GM23338 (cell line): Measurements from ENCODE around the gene SPAAR. TPM values are rescaled to one million over a fixed set of nuclear protein-coding genes. Genes with fewer than 3 reads are reported as not detected.

Experiments
- ATAC-seq: fragments of 200-7000 bp; cut with Tn5 transposase; 3 replicates; pipeline ENCODE4 v1.9.1; 2020
- DNase-seq: peaks from one replicate; pipeline ENCODE4 v3.0.0-alpha.2; 2015; ENCODE audit warnings: low spot score
- H2AFZ ChIP-seq: fragments of 200-600 bp; sonication (generic); 2 replicates; pipeline ENCODE4 v1.8.0; 2016; ENCODE audit warnings: antibody characterized with exemption, mild to moderate bottlenecking, moderate library complexity
- H3F3A ChIP-seq: fragments of 200-600 bp; sonication (generic); replicated peaks from 2 replicates; pipeline ENCODE4 v1.8.0; 2017; ENCODE audit warnings: antibody characterized with exemption, mixed run types, low read depth
- H3K27ac ChIP-seq: fragments of 200-600 bp; sonication (generic); 2 replicates; pipeline ENCODE4 v1.6.1; 2016; ENCODE audit warnings: low read depth
- H3K27me3 ChIP-seq: fragments of 200-600 bp; sonication (generic); 2 replicates; pipeline ENCODE4 v1.8.0; 2016; ENCODE audit warnings: mild to moderate bottlenecking, mixed run types, moderate library complexity; ENCODE audit not compliant: insufficient read depth
- H3K36me3 ChIP-seq: fragments of 200-600 bp; sonication (generic); 2 replicates; pipeline ENCODE4 v1.8.0; 2016; ENCODE audit warnings: mild to moderate bottlenecking; ENCODE audit not compliant: insufficient read depth
- H3K4me1 ChIP-seq: fragments of 200-600 bp; sonication (generic); 2 replicates; pipeline ENCODE4 v1.8.0; 2016; ENCODE audit warnings: mild to moderate bottlenecking, moderate library complexity; ENCODE audit not compliant: insufficient read depth
- H3K4me2 ChIP-seq: fragments of 200-600 bp; sonication (generic); 2 replicates; pipeline ENCODE4 v1.7.1; 2017; ENCODE audit warnings: mixed run types
- H3K4me3 ChIP-seq: fragments of 200-600 bp; sonication (generic); 2 replicates; pipeline ENCODE4 v1.6.1; 2016; ENCODE audit warnings: mixed run types
- H3K79me2 ChIP-seq: fragments of 200-600 bp; sonication (generic); replicated peaks from 2 replicates; pipeline ENCODE4 v1.8.0; 2017; ENCODE audit warnings: mild to moderate bottlenecking; ENCODE audit not compliant: insufficient read depth
- H3K9me2 ChIP-seq: fragments of 200-600 bp; sonication (generic); 2 replicates; pipeline ENCODE4 v1.8.0; 2017; ENCODE audit not compliant: insufficient read depth
- H4K20me1 ChIP-seq: fragments of 200-600 bp; sonication (generic); replicated peaks from 2 replicates; pipeline ENCODE4 v1.8.0; 2017; ENCODE audit warnings: mild to moderate bottlenecking; ENCODE audit not compliant: insufficient read depth
- H3K27ac Mint-ChIP-seq: 2 replicates; pipeline ENCODE4 v1.8.0; 2020; ENCODE audit warnings: inconsistent platforms, mild to moderate bottlenecking, moderate library complexity, mixed read lengths
- H3K27me3 Mint-ChIP-seq: 3 replicates; pipeline ENCODE4 v1.8.0; 2022; ENCODE audit warnings: low read depth, mild to moderate bottlenecking, moderate library complexity, mixed read lengths, inconsistent platforms; ENCODE audit not compliant: insufficient read depth, poor library complexity
- H3K36me3 Mint-ChIP-seq: 3 replicates; pipeline ENCODE4 v1.8.0; 2021; ENCODE audit warnings: low read depth, mild to moderate bottlenecking, inconsistent platforms, moderate library complexity, mixed read lengths
- H3K4me1 Mint-ChIP-seq: 3 replicates; pipeline ENCODE4 v1.8.0; 2020; ENCODE audit warnings: mild to moderate bottlenecking, inconsistent platforms, mixed read lengths
- H3K4me3 Mint-ChIP-seq: 3 replicates; pipeline ENCODE4 v1.8.0; 2021; ENCODE audit warnings: moderate library complexity, mild to moderate bottlenecking, inconsistent platforms, mixed read lengths
- H3K9me3 Mint-ChIP-seq: 3 replicates; pipeline ENCODE4 v1.8.0; 2020; ENCODE audit warnings: moderate library complexity, mild to moderate bottlenecking, inconsistent platforms, mixed read lengths
- CREB1 ChIP-seq: fragments of 250-450 bp; sonication (Bioruptor Pico); IDR thresholded peaks from 2 replicates; pipeline ENCODE4 v1.5.0; 2020; ENCODE audit warnings: low read depth, mild to moderate bottlenecking, moderate library complexity
- EZH2 ChIP-seq: fragments of 200-600 bp; sonication (generic); IDR thresholded peaks from one replicate; pipeline ENCODE4 v1.8.0; 2017; ENCODE audit warnings: antibody characterized with exemption, mild to moderate bottlenecking, low read depth; ENCODE audit not compliant: unreplicated experiment
- EZH2phosphoT487 ChIP-seq: fragments of 200-600 bp; sonication (generic); IDR thresholded peaks from one replicate; pipeline ENCODE4 v1.8.1; 2018; ENCODE audit warnings: antibody characterized with exemption; ENCODE audit not compliant: unreplicated experiment
- JUNB ChIP-seq: IDR thresholded peaks from one replicate; pipeline ENCODE4 v1.6.1; 2016; ENCODE audit warnings: antibody characterized with exemption; ENCODE audit not compliant: unreplicated experiment
- NANOG ChIP-seq: IDR thresholded peaks from 2 replicates; pipeline ENCODE4 v1.6.1; 2016; ENCODE audit warnings: antibody characterized with exemption, borderline replicate concordance
- POLR2AphosphoS5 ChIP-seq: IDR thresholded peaks from 2 replicates; pipeline ENCODE4 v1.6.1; 2016; ENCODE audit warnings: antibody characterized with exemption, low read depth
- STAT1 ChIP-seq: IDR thresholded peaks from one replicate; pipeline ENCODE4 v1.6.1; 2016; ENCODE audit warnings: antibody characterized with exemption; ENCODE audit not compliant: unreplicated experiment
- ZNF114 ChIP-seq: fragments of 250-450 bp; sonication (Bioruptor Pico); IDR thresholded peaks from 2 replicates; pipeline ENCODE4 v1.5.0; 2020; ENCODE audit warnings: mild to moderate bottlenecking, moderate library complexity
- ZNF331 ChIP-seq: fragments of 250-450 bp; sonication (Bioruptor Pico); IDR thresholded peaks from 2 replicates; pipeline ENCODE4 v1.5.0; 2020; ENCODE audit warnings: low read depth, mild to moderate bottlenecking, moderate library complexity
- polyA plus RNA-seq: library from polyadenylated mRNA; unstranded; fragments of >200 nt; fragmentation: Nextera tagmentation; extraction: Ambion mirVana; gene quantifications from 2 replicates; pipeline ENCODE4 v1.2.1, GENCODE V29; 2016
- total RNA-seq: library from RNA; depleted of rRNA; stranded (reverse); fragments of >200 nt; shearing (Covaris generic); gene quantifications from 2 replicates; pipeline ENCODE4 v1.2.3, GENCODE V29; 2014
- TF ChIP-seq, protein P1 (sequence below): IDR thresholded peaks from 2 replicates; pipeline ENCODE4 v1.6.1; 2016; ENCODE audit warnings: antibody characterized with exemption
- TF ChIP-seq, protein P2 (sequence below), 2 experiments: fragments of 200-600 bp in 1 of 2; sonication (generic) in 1 of 2; conservative IDR thresholded peaks; 2 replicates each; pipeline versions ENCODE4 v1.5.1 to v1.6.1; 2016 to 2017; ENCODE audit warnings: antibody characterized with exemption in 2 of 2, low read depth in 2 of 2, mild to moderate bottlenecking in 2 of 2, moderate library complexity in 1 of 2
- TF ChIP-seq, protein P3 (sequence below): IDR thresholded peaks from one replicate; pipeline ENCODE4 v1.6.1; 2018; ENCODE audit warnings: antibody characterized with exemption; ENCODE audit not compliant: unreplicated experiment
- TF ChIP-seq, protein P4 (sequence below): fragments of 250-450 bp; sonication (Bioruptor Pico); IDR thresholded peaks from 2 replicates; pipeline ENCODE4 v1.5.0; 2020; ENCODE audit warnings: mild to moderate bottlenecking, moderate library complexity

Gene SPAAR
- total and polyA plus RNA-seq, 2 experiments from 2014 or later: not detected

DNA sequence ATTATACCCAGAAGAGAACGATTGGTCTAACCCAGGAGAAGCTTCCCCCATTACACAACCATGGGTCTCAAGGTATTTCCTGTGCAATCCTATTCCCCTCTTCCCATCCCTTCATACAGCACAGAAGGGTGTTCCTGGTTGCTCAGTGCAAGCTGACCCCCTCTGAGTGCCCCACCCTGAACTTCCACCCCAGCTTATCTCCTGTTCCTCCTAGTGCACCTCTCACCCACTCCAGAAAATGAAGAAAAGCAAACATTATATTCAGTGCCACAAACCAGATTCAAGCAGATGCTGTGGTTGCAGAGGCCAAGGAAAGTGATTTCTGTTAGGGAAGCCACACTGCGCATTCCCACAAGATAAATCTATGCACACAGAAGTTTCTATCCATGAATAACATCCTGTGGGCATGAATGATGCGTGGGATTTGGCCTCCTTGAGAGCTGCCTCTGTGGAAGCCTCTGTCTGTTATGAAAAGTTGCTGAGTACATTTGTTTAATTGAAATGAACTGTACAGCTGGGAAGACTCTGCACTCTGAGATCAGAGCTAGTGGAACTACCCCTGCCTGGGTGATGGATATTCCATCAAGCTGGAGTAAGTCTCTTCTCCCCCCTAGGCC lies 50.9 kb downstream of the SPAAR start:
- H3K79me2 ChIP-seq: no peaks in the 10 kb centered on the region
- no peaks in the 10 kb centered on the region for H3K9me2 ChIP-seq
- peaks cover 4% of the 10 kb centered on the region; the same call in 1 of the 2 replicates for H3K4me1 ChIP-seq
- H3K4me2 ChIP-seq: no peak overlapping the region
- H3K4me3 ChIP-seq: no peak overlapping the region
- Mint-ChIP-seq H3K9me3 (no peaks in the 10 kb centered on the region), H3K4me1 (peaks cover 3% of the 10 kb centered on the region; the same call in 2 of the 3 replicates), H3K36me3 (no peaks in the 10 kb centered on the region), H3K27ac (no peak overlapping the region), H3K4me3 (no peak overlapping the region), H3K27me3 (peaks cover 5% of the 10 kb centered on the region)
- no peaks in the 10 kb centered on the region for H3K36me3 ChIP-seq
- 0 out of 2 replicates have a peak, but pooled peaks cover 3% of the 10 kb centered on the region for H3K27me3 ChIP-seq
- DNase-seq (no peak), ATAC-seq (no peak)
- H2AFZ ChIP-seq: no peak overlapping the region
- TF ChIP-seq, protein P1, sequence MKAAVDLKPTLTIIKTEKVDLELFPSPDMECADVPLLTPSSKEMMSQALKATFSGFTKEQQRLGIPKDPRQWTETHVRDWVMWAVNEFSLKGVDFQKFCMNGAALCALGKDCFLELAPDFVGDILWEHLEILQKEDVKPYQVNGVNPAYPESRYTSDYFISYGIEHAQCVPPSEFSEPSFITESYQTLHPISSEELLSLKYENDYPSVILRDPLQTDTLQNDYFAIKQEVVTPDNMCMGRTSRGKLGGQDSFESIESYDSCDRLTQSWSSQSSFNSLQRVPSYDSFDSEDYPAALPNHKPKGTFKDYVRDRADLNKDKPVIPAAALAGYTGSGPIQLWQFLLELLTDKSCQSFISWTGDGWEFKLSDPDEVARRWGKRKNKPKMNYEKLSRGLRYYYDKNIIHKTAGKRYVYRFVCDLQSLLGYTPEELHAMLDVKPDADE: no peak
- TF ChIP-seq STAT1: no peak
- TF ChIP-seq EZH2phosphoT487: no peak
- TF ChIP-seq EZH2: no peak
- TF ChIP-seq, protein P2, sequence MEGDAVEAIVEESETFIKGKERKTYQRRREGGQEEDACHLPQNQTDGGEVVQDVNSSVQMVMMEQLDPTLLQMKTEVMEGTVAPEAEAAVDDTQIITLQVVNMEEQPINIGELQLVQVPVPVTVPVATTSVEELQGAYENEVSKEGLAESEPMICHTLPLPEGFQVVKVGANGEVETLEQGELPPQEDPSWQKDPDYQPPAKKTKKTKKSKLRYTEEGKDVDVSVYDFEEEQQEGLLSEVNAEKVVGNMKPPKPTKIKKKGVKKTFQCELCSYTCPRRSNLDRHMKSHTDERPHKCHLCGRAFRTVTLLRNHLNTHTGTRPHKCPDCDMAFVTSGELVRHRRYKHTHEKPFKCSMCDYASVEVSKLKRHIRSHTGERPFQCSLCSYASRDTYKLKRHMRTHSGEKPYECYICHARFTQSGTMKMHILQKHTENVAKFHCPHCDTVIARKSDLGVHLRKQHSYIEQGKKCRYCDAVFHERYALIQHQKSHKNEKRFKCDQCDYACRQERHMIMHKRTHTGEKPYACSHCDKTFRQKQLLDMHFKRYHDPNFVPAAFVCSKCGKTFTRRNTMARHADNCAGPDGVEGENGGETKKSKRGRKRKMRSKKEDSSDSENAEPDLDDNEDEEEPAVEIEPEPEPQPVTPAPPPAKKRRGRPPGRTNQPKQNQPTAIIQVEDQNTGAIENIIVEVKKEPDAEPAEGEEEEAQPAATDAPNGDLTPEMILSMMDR (conservative IDR thresholded peaks at IDR 0.05; ENCODE audit: low read depth in 2 of 2): no peak
- no peak for TF ChIP-seq JUNB
- no peak for TF ChIP-seq POLR2AphosphoS5
- TF ChIP-seq, protein P3, sequence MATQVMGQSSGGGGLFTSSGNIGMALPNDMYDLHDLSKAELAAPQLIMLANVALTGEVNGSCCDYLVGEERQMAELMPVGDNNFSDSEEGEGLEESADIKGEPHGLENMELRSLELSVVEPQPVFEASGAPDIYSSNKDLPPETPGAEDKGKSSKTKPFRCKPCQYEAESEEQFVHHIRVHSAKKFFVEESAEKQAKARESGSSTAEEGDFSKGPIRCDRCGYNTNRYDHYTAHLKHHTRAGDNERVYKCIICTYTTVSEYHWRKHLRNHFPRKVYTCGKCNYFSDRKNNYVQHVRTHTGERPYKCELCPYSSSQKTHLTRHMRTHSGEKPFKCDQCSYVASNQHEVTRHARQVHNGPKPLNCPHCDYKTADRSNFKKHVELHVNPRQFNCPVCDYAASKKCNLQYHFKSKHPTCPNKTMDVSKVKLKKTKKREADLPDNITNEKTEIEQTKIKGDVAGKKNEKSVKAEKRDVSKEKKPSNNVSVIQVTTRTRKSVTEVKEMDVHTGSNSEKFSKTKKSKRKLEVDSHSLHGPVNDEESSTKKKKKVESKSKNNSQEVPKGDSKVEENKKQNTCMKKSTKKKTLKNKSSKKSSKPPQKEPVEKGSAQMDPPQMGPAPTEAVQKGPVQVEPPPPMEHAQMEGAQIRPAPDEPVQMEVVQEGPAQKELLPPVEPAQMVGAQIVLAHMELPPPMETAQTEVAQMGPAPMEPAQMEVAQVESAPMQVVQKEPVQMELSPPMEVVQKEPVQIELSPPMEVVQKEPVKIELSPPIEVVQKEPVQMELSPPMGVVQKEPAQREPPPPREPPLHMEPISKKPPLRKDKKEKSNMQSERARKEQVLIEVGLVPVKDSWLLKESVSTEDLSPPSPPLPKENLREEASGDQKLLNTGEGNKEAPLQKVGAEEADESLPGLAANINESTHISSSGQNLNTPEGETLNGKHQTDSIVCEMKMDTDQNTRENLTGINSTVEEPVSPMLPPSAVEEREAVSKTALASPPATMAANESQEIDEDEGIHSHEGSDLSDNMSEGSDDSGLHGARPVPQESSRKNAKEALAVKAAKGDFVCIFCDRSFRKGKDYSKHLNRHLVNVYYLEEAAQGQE: no peak
- no peak for TF ChIP-seq ZNF114 (CRISPR knock-in tag)
- no peak for TF ChIP-seq ZNF331 (CRISPR knock-in tag)
- TF ChIP-seq NANOG: no peak
- TF ChIP-seq, protein P4, sequence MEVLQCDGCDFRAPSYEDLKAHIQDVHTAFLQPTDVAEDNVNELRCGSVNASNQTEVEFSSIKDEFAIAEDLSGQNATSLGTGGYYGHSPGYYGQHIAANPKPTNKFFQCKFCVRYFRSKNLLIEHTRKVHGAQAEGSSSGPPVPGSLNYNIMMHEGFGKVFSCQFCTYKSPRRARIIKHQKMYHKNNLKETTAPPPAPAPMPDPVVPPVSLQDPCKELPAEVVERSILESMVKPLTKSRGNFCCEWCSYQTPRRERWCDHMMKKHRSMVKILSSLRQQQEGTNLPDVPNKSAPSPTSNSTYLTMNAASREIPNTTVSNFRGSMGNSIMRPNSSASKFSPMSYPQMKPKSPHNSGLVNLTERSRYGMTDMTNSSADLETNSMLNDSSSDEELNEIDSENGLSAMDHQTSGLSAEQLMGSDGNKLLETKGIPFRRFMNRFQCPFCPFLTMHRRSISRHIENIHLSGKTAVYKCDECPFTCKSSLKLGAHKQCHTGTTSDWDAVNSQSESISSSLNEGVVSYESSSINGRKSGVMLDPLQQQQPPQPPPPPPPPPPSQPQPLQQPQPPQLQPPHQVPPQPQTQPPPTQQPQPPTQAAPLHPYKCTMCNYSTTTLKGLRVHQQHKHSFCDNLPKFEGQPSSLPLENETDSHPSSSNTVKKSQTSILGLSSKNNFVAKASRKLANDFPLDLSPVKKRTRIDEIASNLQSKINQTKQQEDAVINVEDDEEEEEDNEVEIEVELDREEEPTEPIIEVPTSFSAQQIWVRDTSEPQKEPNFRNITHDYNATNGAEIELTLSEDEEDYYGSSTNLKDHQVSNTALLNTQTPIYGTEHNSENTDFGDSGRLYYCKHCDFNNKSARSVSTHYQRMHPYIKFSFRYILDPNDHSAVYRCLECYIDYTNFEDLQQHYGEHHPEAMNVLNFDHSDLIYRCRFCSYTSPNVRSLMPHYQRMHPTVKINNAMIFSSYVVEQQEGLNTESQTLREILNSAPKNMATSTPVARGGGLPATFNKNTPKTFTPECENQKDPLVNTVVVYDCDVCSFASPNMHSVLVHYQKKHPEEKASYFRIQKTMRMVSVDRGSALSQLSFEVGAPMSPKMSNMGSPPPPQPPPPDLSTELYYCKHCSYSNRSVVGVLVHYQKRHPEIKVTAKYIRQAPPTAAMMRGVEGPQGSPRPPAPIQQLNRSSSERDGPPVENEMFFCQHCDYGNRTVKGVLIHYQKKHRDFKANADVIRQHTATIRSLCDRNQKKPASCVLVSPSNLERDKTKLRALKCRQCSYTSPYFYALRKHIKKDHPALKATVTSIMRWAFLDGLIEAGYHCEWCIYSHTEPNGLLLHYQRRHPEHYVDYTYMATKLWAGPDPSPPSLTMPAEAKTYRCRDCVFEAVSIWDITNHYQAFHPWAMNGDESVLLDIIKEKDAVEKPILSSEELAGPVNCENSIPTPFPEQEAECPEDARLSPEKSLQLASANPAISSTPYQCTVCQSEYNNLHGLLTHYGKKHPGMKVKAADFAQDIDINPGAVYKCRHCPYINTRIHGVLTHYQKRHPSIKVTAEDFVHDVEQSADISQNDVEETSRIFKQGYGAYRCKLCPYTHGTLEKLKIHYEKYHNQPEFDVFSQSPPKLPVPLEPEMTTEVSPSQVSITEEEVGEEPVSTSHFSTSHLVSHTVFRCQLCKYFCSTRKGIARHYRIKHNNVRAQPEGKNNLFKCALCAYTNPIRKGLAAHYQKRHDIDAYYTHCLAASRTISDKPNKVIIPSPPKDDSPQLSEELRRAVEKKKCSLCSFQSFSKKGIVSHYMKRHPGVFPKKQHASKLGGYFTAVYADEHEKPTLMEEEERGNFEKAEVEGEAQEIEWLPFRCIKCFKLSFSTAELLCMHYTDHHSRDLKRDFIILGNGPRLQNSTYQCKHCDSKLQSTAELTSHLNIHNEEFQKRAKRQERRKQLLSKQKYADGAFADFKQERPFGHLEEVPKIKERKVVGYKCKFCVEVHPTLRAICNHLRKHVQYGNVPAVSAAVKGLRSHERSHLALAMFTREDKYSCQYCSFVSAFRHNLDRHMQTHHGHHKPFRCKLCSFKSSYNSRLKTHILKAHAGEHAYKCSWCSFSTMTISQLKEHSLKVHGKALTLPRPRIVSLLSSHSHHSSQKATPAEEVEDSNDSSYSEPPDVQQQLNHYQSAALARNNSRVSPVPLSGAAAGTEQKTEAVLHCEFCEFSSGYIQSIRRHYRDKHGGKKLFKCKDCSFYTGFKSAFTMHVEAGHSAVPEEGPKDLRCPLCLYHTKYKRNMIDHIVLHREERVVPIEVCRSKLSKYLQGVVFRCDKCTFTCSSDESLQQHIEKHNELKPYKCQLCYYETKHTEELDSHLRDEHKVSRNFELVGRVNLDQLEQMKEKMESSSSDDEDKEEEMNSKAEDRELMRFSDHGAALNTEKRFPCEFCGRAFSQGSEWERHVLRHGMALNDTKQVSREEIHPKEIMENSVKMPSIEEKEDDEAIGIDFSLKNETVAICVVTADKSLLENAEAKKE (CRISPR knock-in tag): no peak
- TF ChIP-seq CREB1 (CRISPR knock-in tag): no peak
- H3F3A ChIP-seq: no peaks in the 10 kb centered on the region
- H4K20me1 ChIP-seq: no peaks in the 10 kb centered on the region
- no peak overlapping the region for H3K27ac ChIP-seq
